GM20431 (cell line): Measurements from ENCODE around the gene OVOL1.

Experiments
- in situ Hi-C: fragments of 300-500 bp; cut with MseI, MboI; formaldehyde crosslinking; loops from one replicate; pipeline ENCODE4 v1.15.0; 2020; ENCODE audit warnings: low sequenced_read_pairs; ENCODE audit not compliant: unreplicated experiment

Gene OVOL1

GRCh38 chr11:65844231-65844872 is 57.5 kb downstream of the OVOL1 start:
- in situ Hi-C loops: no loop called here
